ENCODE measurements around the gene PTGS1.
A peak's percentile ranks its signal among the peaks of the same experiment; 100 is the strongest.

DNA sequence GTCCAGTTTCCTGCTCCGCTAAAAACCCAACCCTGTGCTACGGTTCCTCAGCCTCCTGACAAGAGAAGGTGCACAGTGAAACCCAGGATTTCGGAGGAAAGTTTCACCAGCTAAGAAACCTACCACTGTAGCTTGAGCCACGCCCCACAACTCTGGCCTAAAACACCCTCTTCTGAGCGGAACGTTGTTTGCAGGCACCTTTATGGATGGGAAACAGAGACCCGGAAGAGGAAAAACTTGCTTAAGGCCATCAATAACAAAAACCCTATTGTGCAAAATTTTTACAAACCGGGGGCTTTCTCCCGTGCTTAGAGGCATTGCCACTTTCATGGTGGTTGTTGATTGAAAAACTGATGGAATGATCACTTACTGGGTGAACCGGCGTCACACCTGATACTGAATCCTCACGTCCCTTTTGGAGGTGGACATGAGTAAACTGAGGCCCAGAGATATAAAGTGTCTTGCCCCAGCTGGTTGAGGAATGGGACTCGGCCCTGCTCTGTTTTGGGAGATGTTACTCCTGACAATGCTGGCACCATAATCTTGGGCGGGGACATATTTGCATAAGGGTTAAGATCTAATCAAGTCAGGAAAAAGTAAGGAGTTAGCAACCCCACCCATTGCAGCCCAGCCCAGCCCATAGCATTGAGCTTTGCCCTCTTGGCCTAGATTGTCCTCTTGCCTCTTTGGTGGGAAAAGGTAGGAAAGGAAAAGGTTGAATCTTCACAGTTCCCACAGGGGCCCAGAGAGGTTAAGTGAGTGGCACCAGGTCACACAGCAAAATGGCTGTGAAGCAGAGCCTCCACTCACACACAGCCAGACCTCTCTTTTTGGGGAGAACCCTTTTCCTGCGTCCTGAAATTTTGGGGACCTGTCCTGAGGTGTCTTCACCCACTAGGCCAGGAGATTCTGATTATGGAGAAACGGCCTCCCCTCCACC lies 23.2 kb upstream of the PTGS1 start:
- TF ChIP-seq, protein P1, sequence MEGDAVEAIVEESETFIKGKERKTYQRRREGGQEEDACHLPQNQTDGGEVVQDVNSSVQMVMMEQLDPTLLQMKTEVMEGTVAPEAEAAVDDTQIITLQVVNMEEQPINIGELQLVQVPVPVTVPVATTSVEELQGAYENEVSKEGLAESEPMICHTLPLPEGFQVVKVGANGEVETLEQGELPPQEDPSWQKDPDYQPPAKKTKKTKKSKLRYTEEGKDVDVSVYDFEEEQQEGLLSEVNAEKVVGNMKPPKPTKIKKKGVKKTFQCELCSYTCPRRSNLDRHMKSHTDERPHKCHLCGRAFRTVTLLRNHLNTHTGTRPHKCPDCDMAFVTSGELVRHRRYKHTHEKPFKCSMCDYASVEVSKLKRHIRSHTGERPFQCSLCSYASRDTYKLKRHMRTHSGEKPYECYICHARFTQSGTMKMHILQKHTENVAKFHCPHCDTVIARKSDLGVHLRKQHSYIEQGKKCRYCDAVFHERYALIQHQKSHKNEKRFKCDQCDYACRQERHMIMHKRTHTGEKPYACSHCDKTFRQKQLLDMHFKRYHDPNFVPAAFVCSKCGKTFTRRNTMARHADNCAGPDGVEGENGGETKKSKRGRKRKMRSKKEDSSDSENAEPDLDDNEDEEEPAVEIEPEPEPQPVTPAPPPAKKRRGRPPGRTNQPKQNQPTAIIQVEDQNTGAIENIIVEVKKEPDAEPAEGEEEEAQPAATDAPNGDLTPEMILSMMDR (IDR thresholded peaks at IDR 0.05): 0 out of 2 replicates have a peak, but pooled peaks have one; percentile 11
- no peak for TF ChIP-seq ZFX (IDR thresholded peaks at IDR 0.05; ENCODE audit: borderline replicate concordance)

All from 22Rv1 (cell line).